GM12891 (cell line): ENCODE results near the gene QPCTL.
"Not testable (repeated sequence)": the region's sequence is repeated elsewhere in the genome, so short reads cannot be mapped to it uniquely, and the experiment has no call there.

Experiments used
- DNase-seq: peaks from one replicate; pipeline ENCODE4 v3.0.0; 2011; ENCODE audit warnings: low spot score; ENCODE audit not compliant: insufficient read length
- FAIRE-seq: peaks from 2 replicates; lab custom pipeline; 2011; peaks lifted over from hg19 to GRCh38; lab: Jason Lieb, UNC
- PAX5 ChIP-seq: IDR thresholded peaks from 2 replicates; pipeline ENCODE4 v1.6.1; 2011; ENCODE audit warnings: low read length, moderate library complexity, mild to moderate bottlenecking; ENCODE audit not compliant: insufficient read depth, severe bottlenecking
- POLR2A ChIP-seq: IDR thresholded peaks from 2 replicates; pipeline ENCODE4 v1.6.1; 2011; ENCODE audit warnings: low read depth, low read length, control low read depth
- POLR2AphosphoS5 ChIP-seq: IDR thresholded peaks from 2 replicates; pipeline ENCODE4 v1.6.1; 2011; ENCODE audit warnings: low read depth, low read length, control low read depth
- POU2F2 ChIP-seq: IDR thresholded peaks from 2 replicates; pipeline ENCODE4 v1.6.1; 2011; ENCODE audit warnings: low read depth, mild to moderate bottlenecking, control low read depth, low read length, moderate library complexity
- SPI1 ChIP-seq: IDR thresholded peaks from 2 replicates; pipeline ENCODE4 v1.6.1; 2011; ENCODE audit warnings: low read depth, low read length, control low read depth
- TAF1 ChIP-seq: IDR thresholded peaks from 2 replicates; pipeline ENCODE4 v1.6.1; 2011; ENCODE audit warnings: low read depth, low read length, control low read depth

Gene QPCTL

DNA sequence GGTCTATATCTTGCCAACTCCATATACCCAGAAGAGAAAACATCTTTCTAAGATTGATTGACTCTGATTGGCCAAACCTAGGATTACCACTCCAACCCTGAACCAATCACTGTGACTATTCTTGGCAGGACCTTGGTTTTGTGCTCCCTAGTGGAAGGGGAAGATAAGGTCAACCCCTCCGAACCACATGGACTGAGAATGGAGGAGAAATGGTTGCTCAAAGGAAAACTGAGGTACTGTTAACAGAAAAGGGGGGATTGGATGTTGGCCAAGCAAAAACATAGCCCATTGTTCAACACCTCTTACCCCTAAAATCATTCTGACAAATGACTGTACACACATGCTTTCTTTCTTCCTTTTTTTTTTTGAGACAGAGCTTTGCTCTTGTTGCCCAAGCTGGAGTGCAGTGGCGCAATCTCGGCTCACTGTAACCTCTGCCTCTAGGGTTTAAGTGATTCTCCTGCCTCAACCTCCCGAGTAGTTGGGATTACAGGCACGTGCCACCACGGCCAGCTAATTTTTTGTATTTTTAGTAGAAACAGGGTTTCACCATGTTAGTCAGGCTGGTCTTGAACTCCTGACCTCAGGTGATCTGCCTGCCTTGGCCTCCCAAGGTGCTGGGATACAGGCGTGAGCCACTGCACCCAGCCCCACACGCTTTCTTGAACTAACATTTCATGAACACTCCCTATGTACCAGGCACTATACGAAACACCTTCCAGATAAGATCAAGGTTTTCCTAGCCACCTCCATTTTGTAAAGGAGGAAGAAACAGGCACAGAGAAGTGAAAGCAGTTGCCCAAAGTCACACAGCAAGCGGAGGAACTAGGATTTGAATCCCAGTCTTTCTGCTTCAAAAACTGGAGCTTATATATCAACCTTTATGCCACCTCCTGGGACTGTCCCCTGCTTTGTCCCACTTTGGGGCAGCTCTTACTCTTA lies 47.3 kb downstream of the QPCTL start:
- DNase-seq = no peak
- FAIRE-seq = no peak
- no peak for TF ChIP-seq PAX5
- TF ChIP-seq TAF1 = no peak
- no peak for TF ChIP-seq POU2F2
- TF ChIP-seq POLR2A = no peak
- no peak for TF ChIP-seq SPI1
- no peak for TF ChIP-seq POLR2AphosphoS5

DNA sequence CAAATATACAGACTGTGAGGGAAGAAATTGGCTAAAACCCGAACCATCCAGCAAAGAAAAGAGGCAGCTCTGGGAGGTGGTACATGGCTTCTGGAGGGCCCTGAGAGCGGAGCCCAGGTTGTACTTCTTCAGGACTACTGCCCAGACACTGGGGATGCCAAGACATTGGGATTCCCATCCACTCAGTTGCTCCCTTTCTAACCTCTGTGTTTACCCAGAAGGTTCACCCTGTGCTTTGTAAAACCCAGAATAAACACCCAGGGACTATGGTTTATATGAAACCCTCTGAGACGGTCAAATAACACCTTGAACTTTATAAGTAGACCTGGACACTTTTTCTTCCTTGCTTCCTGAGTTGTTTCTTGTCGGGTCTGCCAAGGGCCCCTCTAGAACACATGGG lies 50.5 kb downstream of the QPCTL start:
- TF ChIP-seq POLR2A (no peak), SPI1 (no peak), PAX5 (no peak), POU2F2 (no peak), POLR2AphosphoS5 (no peak), TAF1 (no peak)
- DNase-seq (no peak), FAIRE-seq (no peak)

DNA sequence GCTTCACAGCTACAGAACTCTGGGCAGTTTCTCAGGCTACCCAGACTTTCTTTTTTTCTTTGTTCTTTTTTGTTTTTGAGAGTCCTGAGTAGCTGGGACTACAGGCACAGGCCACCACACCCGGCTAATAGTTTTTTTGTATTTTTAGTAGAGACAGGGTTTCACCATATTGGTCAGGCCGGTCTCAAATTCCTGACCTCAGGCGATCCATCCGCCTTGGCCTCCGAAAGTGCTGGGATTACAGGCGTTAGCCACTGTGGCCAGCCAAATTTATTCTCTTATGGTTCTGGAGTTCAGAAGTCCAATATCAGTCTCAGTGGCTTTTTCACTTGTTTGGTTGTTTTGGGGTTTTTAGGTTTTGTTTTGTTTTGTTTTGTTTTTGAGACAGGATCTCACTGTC lies 53.1 kb downstream of the QPCTL start:
- FAIRE-seq = no peak
- no peak for TF ChIP-seq SPI1
- no peak for TF ChIP-seq PAX5
- no peak for DNase-seq

DNA sequence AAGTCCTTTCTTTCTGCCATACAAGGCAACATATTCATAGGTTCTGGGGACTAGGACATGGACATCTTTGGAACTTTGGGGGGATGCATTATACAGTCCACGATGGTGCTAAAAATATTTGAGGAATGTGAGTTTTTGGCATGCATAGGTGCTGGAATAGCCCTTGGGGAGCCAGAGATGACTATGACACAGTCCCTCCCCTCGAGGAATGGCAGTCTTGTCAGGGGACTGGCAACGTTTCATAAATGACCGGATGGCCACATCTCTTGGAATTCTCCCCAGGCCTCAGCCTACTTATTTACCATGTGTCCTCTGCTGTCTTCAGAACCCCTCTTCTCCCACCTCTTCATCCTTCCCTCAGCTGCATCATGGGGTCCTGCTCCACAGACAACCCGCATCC lies 54.4 kb downstream of the QPCTL start:
- TF ChIP-seq POLR2A (no peak), SPI1 (no peak), PAX5 (no peak), POLR2AphosphoS5 (no peak), POU2F2 (no peak), TAF1 (no peak)
- no peak for DNase-seq
- FAIRE-seq = no peak

DNA sequence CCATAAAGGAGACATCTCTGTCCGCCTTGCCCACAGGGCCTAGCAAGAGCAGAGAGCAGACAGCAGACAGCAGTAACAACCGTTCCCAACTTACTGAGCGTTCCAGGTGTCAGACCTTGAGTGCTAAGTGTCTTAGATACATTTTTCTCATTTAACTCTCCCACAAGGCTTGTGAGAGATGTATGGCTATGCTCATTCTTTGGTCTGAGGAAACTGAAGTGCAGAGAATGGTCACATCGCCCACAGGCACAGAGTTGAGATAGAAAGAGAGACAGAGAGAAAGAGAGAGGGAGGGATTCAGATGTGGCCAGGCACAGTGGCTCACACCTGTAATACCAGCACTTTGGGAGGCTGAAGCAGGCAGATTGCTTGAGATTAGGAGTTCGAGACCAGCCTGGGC lies 55.0 kb downstream of the QPCTL start:
- TF ChIP-seq SPI1 (no peak), POLR2AphosphoS5 (no peak), PAX5 (no peak), POU2F2 (no peak), POLR2A (no peak), TAF1 (no peak)
- no peak for DNase-seq
- FAIRE-seq = no peak

DNA sequence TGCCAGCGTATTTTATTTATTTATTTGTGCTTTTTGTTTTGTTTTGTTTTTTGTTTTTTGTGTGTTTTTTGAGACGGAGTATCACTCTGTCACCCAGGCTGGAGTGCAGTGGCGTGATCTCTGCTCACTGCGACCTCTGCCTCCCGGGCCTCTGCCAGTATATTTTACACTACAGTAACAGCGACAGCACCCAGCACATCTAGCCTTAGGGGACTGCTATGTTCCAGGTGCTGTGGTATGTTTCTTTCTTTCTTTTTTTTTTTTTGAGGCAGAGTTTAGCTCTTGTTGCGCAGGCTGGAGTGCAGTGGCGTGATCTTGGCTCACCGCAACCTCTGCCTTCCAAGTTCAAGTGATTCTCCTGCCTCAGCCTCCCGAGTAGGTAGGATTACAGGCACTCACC lies 59.0 kb downstream of the QPCTL start:
- FAIRE-seq = not testable (repeated sequence)

DNA sequence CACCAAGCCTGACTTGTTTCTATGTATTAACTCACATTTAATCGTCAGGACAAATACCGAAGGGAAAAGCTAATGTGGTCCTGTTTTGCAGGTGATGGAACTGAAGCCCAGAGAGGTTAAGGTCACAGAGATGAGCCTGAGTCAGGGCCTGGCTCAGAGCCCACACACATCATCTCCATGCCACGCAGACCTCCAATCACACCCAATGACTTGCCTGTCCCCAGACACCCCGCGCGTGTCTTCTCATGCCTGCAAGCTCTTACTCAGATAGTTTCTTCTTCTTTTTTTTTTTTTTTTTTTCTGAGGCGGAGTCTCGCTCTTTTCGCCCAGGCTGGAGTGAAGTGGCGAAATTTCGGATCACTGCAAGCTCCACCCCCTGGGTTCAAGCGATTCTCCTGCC lies 60.2 kb downstream of the QPCTL start:
- no peak for TF ChIP-seq TAF1
- no peak for TF ChIP-seq POLR2A
- TF ChIP-seq PAX5 = no peak
- no peak for TF ChIP-seq POLR2AphosphoS5
- no peak for TF ChIP-seq POU2F2
- no peak for TF ChIP-seq SPI1
- FAIRE-seq = no peak
- DNase-seq = no peak

More for the DNA sequence above, 59.0 kb downstream of the QPCTL start:
- DNase-seq = not testable (repeated sequence)

DNA sequence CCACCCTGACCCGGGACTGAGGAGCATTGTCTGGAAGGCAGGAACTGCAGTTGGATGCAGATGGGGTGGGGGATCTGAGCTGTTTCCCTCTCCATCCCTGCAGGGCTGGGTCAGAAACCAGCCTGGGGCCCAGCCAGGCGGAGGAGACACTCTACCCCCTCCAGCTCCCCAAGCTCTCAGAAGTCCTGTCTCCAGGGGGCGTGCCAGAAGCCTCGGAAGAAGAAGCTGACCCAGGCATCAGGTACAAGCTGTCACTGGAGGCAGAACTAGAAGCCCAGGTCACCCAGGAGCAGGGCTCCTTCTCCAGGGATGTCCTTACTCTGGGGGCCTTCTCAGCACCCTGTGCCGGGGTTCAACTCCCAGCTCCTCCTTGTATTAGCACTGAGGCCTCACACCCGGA lies 61.1 kb downstream of the QPCTL start:
- no peak for DNase-seq
- no peak for FAIRE-seq
- TF ChIP-seq SPI1 = no peak
